HG03457 (cell line): Measurements from ENCODE around the gene NTRK3.

Experiments used
- ATAC-seq: cut with Tn5 transposase; IDR thresholded peaks from one replicate; pipeline ENCODE4 v1.9.1; 2021; ENCODE audit warnings: moderate number of reproducible peaks; ENCODE audit not compliant: unreplicated experiment

Gene NTRK3

GRCh38 chr15:88232771-88233201 lies 23.8 kb downstream of the NTRK3 start:
- no peak for ATAC-seq

GRCh38 chr15:88231909-88232644 lies 24.5 kb downstream of the NTRK3 start:
- no peak for ATAC-seq

- no peak for ATAC-seq
These were observed 25.7 kb downstream of the NTRK3 start for GRCh38 chr15:88230823-88231222.

GRCh38 chr15:88225461-88225860 lies 31.1 kb downstream of the NTRK3 start:
- ATAC-seq = no peak

GRCh38 chr15:88223084-88223483 lies 33.5 kb downstream of the NTRK3 start:
- no peak for ATAC-seq

GRCh38 chr15:88221836-88222235 lies 34.7 kb downstream of the NTRK3 start:
- ATAC-seq = no peak

- ATAC-seq = no peak
These were observed 35.9 kb downstream of the NTRK3 start for GRCh38 chr15:88220443-88221335.

- no peak for ATAC-seq
These were observed 36.9 kb downstream of the NTRK3 start for GRCh38 chr15:88219623-88220022.

GRCh38 chr15:88218557-88219221 lies 37.9 kb downstream of the NTRK3 start:
- no peak for ATAC-seq

- no peak for ATAC-seq
These were observed 41.4 kb downstream of the NTRK3 start for GRCh38 chr15:88215066-88215648.

GRCh38 chr15:88209111-88209510 lies 47.4 kb downstream of the NTRK3 start:
- no peak for ATAC-seq

GRCh38 chr15:88208396-88208795 lies 48.1 kb downstream of the NTRK3 start:
- ATAC-seq = no peak

GRCh38 chr15:88207565-88207964 lies 49.0 kb downstream of the NTRK3 start:
- no peak for ATAC-seq

GRCh38 chr15:88204584-88204983 lies 52.0 kb downstream of the NTRK3 start:
- no peak for ATAC-seq

- no peak for ATAC-seq
These were observed 54.3 kb downstream of the NTRK3 start for GRCh38 chr15:88202231-88202630.

GRCh38 chr15:88201207-88201606 lies 55.3 kb downstream of the NTRK3 start:
- no peak for ATAC-seq

- no peak for ATAC-seq
These were observed 59.6 kb downstream of the NTRK3 start for GRCh38 chr15:88196961-88197360.

GRCh38 chr15:88194162-88194561 lies 62.4 kb downstream of the NTRK3 start:
- no peak for ATAC-seq

GRCh38 chr15:88193415-88193814 lies 63.1 kb downstream of the NTRK3 start:
- ATAC-seq = no peak

- no peak for ATAC-seq
These were observed 64.8 kb downstream of the NTRK3 start for GRCh38 chr15:88191812-88192165.

- no peak for ATAC-seq
These were observed 66.3 kb downstream of the NTRK3 start for GRCh38 chr15:88190232-88190631.
